Right atrium auricular region (tissue), 2 donors: ENCODE results near the gene LYL1. TPM values are rescaled to one million over a fixed set of nuclear protein-coding genes. Genes with fewer than 3 reads are reported as not detected.
A peak's percentile ranks its signal among the peaks of the same experiment; 100 is the strongest.

Source experiments
- DNase-seq: peaks from one replicate; pipeline ENCODE4 v3.0.0-alpha.2; 2019; ENCODE audit warnings: low spot score
- H3K27ac ChIP-seq, 2 donors: fragments of 200-600 bp; sonication (generic); 1 replicate in 1 of 2; 2 replicates in 1 of 2; pipeline ENCODE4 v1.5.1; 2016 to 2019
- H3K27me3 ChIP-seq, 2 donors: fragments of 200-600 bp; sonication (generic); one replicate each; pipeline versions ENCODE4 v1.5.1 to v1.6.0; 2017 to 2019
- H3K36me3 ChIP-seq: fragments of 200-600 bp; sonication (generic); one replicate; pipeline ENCODE4 v1.5.1; 2016
- H3K4me1 ChIP-seq, 2 donors: fragments of 200-600 bp; sonication (generic); one replicate each; pipeline versions ENCODE4 v1.5.1 to v1.6.0; 2017 to 2019
- H3K4me3 ChIP-seq, 2 donors: fragments of 200-600 bp; sonication (generic); 1 replicate in 1 of 2; 2 replicates in 1 of 2; pipeline ENCODE4 v1.5.1; 2017 to 2019; ENCODE audit warnings: mild to moderate bottlenecking in 1 of 2, moderate library complexity in 1 of 2
- H3K9me3 ChIP-seq, 2 donors: fragments of 200-600 bp; sonication (generic); one replicate each; pipeline ENCODE4 v1.5.1; 2019
- total RNA-seq, 2 donors: library from RNA; depleted of rRNA; stranded (reverse); fragments of >200 nt; gene quantifications; one replicate each; pipeline ENCODE4 v1.1.0, GENCODE V29; 2016
- TF ChIP-seq, protein P1 (sequence below), 2 donors: fragments of 200-600 bp; sonication (generic); IDR thresholded peaks; one replicate each; pipeline ENCODE4 v1.5.1; 2019; ENCODE audit warnings: antibody characterized with exemption in 2 of 2

Gene LYL1
- total RNA-seq, 2 donors from 2014 or later = 10.2 to 15.3 TPM

DNA sequence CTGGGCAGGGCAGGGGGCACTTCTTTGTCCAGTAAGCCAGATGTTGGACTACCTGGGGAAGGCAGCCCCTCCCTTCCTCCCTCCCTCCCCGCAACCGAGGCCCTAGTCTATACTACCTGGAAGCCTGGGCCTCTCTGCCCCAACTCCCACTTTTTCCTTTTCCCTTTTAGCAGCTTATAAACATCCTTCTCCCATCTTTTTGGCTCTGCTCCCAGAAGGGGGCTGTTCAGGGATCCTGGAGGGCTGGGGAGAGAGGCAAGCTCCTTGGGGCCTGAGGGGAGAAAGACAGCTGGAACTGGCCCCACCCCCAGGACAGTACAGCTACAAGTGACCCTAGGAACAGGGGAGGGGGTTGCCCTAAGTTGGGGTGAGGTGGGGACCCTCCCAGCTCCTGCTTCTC is 44.9 kb downstream of the LYL1 start:
- no peaks in the 10 kb centered on the region for H3K36me3 ChIP-seq
- TF ChIP-seq, protein P1, sequence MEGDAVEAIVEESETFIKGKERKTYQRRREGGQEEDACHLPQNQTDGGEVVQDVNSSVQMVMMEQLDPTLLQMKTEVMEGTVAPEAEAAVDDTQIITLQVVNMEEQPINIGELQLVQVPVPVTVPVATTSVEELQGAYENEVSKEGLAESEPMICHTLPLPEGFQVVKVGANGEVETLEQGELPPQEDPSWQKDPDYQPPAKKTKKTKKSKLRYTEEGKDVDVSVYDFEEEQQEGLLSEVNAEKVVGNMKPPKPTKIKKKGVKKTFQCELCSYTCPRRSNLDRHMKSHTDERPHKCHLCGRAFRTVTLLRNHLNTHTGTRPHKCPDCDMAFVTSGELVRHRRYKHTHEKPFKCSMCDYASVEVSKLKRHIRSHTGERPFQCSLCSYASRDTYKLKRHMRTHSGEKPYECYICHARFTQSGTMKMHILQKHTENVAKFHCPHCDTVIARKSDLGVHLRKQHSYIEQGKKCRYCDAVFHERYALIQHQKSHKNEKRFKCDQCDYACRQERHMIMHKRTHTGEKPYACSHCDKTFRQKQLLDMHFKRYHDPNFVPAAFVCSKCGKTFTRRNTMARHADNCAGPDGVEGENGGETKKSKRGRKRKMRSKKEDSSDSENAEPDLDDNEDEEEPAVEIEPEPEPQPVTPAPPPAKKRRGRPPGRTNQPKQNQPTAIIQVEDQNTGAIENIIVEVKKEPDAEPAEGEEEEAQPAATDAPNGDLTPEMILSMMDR (IDR thresholded peaks at IDR 0.05) = no peak
- no peak overlapping the region for H3K4me3 ChIP-seq
- DNase-seq = no peak
- no peaks in the 10 kb centered on the region for H3K9me3 ChIP-seq
- peaks cover 0 to 100% of the 10 kb centered on the region in 2 donors for H3K4me1 ChIP-seq
- no peaks in the 10 kb centered on the region for H3K27me3 ChIP-seq
- peak overlapping the region; percentile 91 to 97 for H3K27ac ChIP-seq

DNA sequence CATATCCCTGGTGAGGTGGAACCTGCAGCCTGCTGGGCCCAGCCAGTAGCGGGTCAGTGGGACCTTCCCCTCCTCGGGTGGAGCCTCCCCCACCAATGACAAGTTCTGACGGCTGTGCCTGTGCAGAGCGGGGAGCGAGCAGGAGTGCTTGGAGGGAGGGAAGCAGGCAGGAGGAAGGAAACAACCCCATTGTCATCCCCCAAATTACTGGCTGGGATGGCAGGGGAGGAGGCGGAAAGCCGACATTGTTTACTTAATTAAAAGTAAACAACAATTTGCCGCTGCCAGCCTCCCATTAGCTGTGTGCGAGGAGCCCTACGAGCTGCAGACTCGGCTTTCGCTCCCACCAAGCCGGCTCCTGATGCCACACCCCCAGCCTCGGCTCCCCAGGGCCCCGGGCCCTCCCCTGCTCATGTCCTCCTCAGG is 45.5 kb downstream of the LYL1 start:
- no peaks in the 10 kb centered on the region for H3K9me3 ChIP-seq
- peaks cover 0 to 100% of the 10 kb centered on the region in 2 donors for H3K4me1 ChIP-seq
- H3K4me3 ChIP-seq = no peak overlapping the region
- no peak for DNase-seq
- no peaks in the 10 kb centered on the region for H3K27me3 ChIP-seq
- peak overlapping the region; percentile 91 to 97 for H3K27ac ChIP-seq
- TF ChIP-seq, protein P1 (IDR thresholded peaks at IDR 0.05) = no peak
- H3K36me3 ChIP-seq = no peaks in the 10 kb centered on the region

DNA sequence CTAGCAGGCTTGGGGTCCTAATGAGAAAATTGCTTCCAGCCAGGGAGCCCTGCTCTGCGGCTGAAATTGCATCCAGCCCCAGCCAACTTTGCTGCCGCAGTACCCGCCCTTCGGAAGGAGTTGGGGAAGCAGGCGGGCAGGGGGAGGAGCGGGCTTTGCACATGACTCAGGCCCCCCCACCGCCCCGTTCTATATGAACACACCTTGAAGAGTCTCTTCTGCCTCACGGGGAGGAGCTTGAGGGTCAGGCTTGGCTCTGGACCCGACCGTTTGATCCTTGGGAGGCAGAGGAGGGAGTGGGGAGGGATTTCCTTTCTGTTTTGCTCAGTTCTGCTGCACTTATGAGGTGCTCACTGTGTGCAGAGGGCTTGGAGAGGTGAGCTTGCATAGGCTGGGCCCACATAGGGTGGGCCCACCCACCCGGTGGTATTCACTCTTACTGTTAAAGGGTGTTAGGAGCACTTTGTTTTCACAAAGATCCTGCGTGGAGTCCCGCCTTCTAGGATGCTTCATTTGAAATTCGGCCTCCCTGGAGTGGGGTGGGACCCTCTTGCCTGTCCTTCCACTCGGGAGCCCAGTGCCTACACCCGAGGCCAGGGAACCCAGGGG is 46.5 kb downstream of the LYL1 start:
- TF ChIP-seq, protein P1 (IDR thresholded peaks at IDR 0.05) = no peak
- H3K4me1 ChIP-seq = peaks cover 0 to 100% of the 10 kb centered on the region in 2 donors
- peak overlapping the region; percentile 91 to 97 for H3K27ac ChIP-seq
- H3K9me3 ChIP-seq = no peaks in the 10 kb centered on the region
- H3K36me3 ChIP-seq = no peaks in the 10 kb centered on the region
- no peak for DNase-seq
- peak overlapping the region in 1 of 2 donors; percentile 7 for H3K4me3 ChIP-seq
- no peaks in the 10 kb centered on the region for H3K27me3 ChIP-seq

DNA sequence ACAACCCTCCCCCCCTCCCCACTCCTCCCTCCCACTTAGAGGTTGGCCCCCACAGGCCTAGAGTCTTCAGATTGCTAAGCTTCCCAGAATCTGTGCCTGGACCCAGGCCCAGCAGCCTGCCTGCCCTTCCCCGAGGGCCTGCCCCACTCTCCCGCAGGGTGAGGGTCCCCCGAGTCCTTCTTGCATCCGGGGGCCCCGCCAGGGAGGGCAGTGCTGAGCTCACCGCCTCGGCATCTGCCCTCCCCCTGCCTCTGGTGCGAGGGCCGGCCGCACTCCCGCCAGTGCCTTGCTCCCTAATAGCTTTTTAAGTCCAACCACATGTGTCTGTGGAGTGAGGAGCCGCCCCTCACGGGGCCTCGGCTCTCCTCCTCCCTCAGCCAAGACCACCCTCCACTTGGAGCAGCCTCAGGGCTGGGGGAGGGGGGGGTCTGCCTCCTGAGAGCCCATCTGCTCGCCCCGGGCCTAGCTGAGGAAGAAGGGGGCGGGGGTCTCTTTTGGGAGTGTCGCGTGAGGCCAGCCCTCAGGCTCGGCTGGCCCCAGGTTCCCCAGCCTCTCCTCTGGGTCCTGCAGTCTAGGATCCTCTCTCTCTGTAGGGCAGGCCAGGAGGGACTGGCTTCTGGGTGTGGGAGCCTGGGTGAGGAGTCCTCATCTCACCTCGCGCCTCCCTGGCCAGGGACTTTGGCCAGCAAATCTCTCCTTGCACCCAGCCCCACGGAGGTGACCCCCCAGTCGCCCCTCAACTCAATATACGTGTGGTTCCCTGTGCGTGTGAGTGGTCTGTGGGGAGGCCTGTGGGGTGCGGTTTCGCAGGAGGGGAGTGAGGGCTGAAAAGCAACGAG is 47.2 kb downstream of the LYL1 start:
- Histone ChIP-seq H3K9me3 (no peaks in the 10 kb centered on the region), H3K27me3 (no peaks in the 10 kb centered on the region), H3K36me3 (no peaks in the 10 kb centered on the region), H3K27ac (peak overlapping the region; percentile 91 to 97), H3K4me1 (peaks cover 0 to 100% of the 10 kb centered on the region in 2 donors), H3K4me3 (peak overlapping the region in 1 of 2 donors; percentile 7)
- TF ChIP-seq, protein P1 (IDR thresholded peaks at IDR 0.05) = peak in 1 of 2 donors; percentile 40
- peak; percentile 91 for DNase-seq

DNA sequence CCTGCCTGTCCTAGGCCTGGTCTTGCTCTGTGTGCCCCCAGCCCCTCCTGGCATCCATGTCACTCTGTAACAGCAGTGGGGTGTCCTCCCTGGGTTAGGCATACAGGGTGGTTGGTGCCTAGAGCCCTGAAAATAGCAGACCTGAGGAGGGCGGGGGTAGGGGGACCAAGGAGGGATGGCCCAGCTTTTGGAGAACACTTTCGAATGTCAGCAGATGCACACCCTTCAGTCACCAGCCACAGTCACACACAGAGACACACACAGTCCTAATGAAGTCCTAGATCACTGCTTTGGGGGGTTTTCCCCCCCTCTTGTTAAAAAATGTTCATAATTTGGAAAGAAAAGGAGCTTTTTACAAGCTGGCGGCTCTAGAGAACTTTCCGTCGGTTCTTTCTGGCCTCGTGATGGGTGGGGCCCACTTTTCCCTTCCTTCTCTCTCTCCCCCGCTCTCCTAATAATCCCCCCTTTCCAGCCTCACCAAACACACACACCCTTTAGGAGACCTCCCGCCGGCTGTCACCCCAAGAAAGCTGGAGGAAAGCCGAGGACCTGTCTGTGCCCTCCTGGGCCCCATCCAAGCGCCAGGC is 47.9 kb downstream of the LYL1 start:
- Histone ChIP-seq H3K4me3 (peak overlapping the region in 1 of 2 donors; percentile 7), H3K4me1 (peaks cover 0 to 99% of the 10 kb centered on the region in 2 donors)
- DNase-seq = no peak

More for the DNA sequence above, 47.9 kb downstream of the LYL1 start:
- Histone ChIP-seq H3K27me3 (no peaks in the 10 kb centered on the region), H3K9me3 (no peaks in the 10 kb centered on the region), H3K27ac (peak overlapping the region; percentile 91 to 97), H3K36me3 (no peaks in the 10 kb centered on the region)
- TF ChIP-seq, protein P1 (IDR thresholded peaks at IDR 0.05) = no peak
